H54 (cell line): ENCODE results near the gene PRICKLE3.
A peak's percentile ranks its signal among the peaks of the same experiment; 100 is the strongest.

Source experiments
- DNase-seq: peaks from one replicate; pipeline ENCODE4 v3.0.0; 2011; ENCODE audit warnings: low spot score, mixed read lengths; ENCODE audit not compliant: insufficient read length
- FAIRE-seq: peaks from 3 replicates; lab custom pipeline; 2011; peaks lifted over from hg19 to GRCh38; lab: Jason Lieb, UNC
- POLR2A ChIP-seq: IDR thresholded peaks from 2 replicates; pipeline ENCODE4 v1.6.1; 2011; ENCODE audit warnings: low read depth, mild to moderate bottlenecking, low read length

PRICKLE3 gene, protein sequence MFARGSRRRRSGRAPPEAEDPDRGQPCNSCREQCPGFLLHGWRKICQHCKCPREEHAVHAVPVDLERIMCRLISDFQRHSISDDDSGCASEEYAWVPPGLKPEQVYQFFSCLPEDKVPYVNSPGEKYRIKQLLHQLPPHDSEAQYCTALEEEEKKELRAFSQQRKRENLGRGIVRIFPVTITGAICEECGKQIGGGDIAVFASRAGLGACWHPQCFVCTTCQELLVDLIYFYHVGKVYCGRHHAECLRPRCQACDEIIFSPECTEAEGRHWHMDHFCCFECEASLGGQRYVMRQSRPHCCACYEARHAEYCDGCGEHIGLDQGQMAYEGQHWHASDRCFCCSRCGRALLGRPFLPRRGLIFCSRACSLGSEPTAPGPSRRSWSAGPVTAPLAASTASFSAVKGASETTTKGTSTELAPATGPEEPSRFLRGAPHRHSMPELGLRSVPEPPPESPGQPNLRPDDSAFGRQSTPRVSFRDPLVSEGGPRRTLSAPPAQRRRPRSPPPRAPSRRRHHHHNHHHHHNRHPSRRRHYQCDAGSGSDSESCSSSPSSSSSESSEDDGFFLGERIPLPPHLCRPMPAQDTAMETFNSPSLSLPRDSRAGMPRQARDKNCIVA

DNA sequence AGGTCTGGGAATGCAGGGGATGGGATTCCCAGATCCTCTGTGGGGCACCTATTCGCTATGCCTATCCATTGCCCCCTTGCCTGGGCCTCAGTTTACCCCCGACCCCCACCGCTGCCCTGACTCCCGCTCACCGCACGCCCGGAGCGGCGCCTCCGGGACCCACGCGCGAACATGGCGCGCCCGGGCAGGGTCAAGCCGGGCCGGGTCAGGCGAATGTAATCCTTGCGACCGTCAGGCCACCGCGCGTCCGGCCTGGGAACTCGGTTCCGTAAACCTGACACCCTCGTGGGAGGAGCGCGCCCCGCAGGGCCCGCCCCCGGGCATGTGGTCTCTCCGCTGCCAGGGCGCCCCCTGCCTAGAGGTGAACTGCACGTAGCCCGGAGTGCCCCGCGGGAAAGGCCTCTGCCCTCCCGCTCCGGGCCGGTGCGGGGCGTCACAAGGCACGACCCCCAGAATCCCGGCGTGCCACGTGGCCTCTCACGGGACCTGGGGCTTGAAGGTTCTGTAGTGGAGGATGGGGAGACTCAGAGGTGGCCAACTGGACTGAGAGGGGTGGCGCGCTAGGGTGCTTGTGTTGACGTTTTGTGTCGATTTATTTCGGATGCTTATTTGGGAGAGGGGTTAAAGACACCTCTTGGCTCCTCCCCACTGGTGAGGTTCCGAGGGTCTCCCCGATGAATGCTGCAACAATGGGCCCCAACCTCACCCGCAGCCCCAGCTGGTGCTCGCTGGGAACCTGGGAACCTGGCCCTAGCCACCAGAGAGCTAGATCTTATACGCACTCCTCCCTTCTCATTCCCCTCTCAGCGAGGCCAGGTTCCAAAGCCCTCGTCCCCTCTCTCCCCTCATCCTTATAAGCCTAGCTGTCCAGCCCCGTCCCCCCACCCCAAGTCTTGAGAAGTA lies at the start of gene PRICKLE3:
PRICKLE3 (minus strand) TSS at position 249 of the 903 bp plus-strand sequence; CDS start at position 173, 76 bp downstream.
- DNase-seq (no peak), FAIRE-seq (no peak)
- TF ChIP-seq POLR2A, result 0 out of 2 replicates have a peak, but pooled peaks have one; percentile 25

DNA sequence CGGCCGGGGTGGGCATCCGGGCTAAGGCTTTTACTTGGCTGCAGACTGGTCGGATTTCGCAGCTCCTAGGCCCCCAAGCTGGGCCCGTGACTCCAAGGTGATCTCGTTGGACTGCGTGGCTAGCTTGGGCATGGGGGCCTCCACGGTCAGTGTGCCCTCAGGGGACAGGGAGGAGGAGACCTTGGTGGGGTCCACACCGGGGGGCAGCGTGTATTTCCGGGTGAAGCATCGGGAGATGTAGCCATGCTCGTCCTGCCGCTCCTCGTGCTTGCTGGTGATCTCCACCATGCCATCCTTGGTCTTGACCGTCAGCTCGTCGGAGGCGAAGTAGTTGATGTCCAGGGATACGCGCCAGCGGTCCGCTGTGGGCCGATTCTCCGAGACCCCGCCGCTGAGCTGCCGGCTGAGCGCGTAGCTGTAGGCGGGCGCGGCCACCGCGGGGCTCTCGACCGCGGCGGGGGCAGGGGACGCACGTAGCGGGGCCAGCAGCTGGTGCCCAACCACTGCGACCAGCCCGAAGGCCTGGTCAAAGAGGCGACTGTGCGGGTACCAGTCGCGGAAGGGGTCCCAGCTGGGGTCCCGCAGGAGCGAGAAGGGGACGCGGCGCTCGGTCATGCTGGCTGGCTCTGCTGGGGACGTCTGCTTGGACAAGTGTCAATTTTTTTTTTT lies 47.8 kb upstream of the PRICKLE3 start:
- DNase-seq (no peak), FAIRE-seq (no peak)
- no peak for TF ChIP-seq POLR2A

DNA sequence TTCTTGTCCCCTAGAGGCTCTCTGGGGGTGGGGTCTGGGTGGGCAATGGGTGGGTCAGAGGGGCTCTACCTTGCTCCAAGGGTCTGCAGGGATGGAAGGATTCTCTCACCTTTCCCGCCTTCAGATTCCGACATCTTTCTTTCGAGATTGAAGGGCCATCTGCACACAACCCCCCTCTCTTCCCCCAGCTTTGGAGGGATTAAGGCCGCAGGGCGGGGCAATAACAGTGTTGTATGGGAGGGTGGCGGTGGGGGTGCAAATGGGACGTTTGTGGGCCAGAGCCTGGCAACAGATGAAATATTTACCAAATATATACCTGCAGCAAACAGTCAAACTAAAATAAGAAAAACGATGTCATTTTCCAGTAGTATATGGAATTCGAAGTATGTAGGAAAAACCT lies 47.0 kb upstream of the PRICKLE3 start, which contains the start of gene CACNA1F:
CACNA1F (minus strand) TSS at position 165 of the 400 bp plus-strand sequence; CDS start at position 134, 31 bp downstream.
- no peak for TF ChIP-seq POLR2A
- DNase-seq (no peak), FAIRE-seq (no peak)

DNA sequence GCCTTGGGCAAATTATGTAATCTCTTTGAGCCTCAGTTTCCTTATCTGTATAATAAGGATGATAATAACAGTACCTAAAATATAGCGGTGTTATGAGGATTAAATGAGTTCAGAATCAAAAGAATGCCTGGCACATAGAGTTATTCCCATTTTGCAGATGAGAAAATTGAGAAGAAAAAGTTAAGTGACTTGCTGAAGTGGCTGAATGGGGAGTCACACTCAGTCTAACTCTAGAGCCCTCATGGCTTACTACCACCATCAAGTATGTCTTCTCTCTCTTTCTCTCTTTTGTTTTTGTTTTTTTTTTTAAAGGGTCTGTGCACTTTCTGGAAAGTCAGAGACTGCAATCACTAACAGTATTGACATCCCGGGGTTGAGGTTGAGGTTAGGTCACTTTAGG lies 46.4 kb upstream of the PRICKLE3 start:
- no peak for FAIRE-seq
- no peak for TF ChIP-seq POLR2A
- DNase-seq, result no peak

DNA sequence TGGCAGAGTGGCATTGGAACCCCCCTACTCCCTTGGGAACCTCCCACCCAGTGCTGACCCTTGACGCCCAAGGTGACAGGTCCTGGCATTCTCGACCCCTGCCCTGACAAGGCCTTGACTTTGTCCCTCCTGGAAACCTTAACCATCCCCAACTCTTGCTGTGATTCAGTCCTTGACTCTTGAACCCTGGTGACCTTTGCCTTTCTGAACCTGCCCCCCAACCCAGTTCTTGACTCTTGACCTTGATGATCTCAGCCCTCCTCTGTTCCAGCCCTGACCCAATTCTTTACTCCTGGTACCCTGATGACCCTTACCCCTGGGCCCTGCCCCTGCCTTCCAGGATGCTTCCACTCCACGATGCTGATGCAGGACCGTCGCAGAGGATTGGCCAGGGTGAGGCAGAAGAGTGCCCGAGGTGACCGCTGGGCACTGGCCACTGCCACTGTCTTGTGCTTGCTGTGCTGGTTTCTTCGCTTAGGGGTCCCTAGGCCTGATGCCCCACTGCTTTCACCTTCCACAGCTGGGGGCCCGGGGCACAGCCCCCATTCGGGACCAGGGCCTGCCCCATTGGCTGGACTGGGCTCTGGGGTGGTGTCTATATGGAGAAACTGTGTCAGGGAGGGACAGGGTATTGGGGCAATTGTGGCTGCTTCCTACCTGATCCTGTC lies 45.3 kb upstream of the PRICKLE3 start:
- DNase-seq, result no peak
- FAIRE-seq, result no peak
- no peak for TF ChIP-seq POLR2A

DNA sequence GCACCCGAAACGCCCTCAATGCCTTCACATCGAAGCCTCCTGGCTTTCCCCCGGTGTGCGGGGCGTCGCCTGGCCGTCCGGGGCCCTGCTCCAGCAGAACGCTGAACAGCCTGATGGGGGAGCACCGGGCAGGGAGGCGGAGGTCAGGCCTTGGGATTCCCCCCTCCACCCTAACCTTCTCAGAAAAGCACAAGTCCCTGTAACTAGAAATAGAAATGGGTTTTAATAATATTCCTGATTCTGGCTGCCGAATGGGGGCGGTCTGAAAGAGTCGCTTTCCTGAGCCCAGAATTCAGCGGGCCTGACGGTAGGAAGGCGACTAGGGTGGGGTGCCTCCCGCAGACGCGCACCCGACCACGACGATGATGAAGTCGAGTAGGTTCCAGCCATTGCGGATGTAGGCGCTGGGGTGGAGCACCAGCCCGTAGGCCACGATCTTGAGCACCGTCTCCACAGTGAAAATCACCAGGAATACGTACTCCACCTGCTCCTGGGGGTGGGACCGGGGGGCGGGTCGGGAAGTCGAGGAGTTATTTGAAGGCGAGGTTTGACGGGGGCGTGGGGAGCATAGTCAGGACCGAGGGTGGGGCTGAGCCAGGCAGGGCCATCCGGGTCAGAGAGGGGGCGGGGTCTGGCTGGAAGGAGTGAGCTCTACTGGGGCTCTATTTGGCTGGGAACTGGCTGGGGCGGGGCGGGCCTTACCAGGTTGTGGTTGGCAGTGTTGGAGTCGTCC lies 44.5 kb upstream of the PRICKLE3 start:
- DNase-seq (no peak), FAIRE-seq (no peak)
- no peak for TF ChIP-seq POLR2A

DNA sequence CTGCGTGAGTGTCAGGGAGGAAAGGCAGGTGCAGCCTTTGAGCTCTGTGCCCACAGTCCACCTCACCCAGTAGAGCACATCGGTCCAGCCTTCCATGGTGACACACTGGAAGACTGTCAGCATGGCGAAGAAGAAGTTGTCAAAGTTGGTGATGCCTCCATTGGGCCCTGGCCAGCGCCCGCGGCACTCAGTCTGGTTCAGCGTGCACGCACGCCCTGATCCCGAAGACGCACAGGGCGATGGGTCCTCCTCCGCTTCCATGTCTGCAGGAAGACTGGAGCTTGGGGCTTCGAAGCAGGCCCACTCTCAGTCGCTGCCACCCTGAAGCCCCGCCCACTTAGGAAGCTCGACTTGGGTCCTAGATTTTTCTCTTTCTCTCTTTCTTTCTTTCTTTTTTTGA lies 42.0 kb upstream of the PRICKLE3 start:
- FAIRE-seq, result no peak
- DNase-seq, result no peak
- TF ChIP-seq POLR2A, result no peak

DNA sequence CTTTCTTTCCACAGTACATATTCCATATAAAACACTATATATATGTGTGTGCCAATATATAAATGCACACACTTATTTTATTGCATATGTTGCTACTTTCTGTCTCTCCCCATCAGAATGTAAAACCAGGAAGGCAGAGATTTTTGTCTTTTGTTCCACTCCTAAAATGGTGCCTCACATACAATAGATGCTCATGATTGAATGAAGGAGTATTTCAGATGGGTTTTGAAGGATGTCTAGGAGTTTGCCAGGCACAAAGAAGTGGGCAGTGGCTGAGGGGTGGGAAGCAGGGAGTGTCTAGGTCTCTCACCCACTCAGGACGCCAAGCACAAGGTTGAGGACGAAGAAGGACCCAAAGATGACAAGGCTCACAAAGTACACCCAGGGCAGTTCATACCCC lies 41.6 kb upstream of the PRICKLE3 start:
- no peak for TF ChIP-seq POLR2A
- no peak for DNase-seq
- FAIRE-seq, result no peak

DNA sequence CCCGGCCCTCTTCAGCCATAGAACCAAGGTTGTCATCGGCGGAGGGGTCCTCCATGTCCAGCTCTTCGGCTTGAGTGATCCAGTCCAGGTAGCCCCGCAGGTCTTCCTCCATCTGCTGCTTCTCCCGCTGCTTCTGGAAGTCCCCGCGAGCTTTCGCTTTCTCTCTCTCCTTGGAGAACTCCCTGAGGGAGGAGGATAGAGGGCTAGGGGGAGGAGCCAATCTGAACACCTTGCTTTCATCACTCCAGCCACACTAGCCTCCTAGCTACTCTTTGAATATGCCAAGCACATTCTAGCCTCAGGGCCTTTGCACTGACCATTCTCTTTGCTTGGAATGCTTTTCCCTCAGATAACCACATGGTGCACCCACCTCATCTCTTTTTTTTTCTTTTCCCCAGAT lies 40.8 kb upstream of the PRICKLE3 start:
- TF ChIP-seq POLR2A, result no peak
- DNase-seq (no peak), FAIRE-seq (no peak)

DNA sequence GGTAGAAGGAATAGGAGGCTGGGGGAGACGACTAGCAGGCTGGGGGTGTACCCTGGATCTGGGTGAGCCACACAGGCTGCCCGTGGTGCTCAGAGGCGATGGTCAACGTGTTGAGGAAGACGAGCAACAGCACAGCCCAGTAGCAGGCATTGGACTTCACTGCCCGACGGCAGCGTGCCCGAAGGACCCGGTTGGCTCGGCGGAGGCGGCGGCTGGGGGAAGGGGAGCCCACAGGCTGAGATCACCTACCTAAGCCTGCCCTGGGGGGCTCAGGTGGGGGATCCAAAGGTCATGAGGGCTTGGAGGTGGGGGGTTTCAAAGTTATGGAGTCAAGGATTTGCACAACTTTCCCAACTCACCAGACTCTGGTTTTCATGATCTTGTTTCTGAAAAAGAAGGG lies 39.7 kb upstream of the PRICKLE3 start:
- no peak for TF ChIP-seq POLR2A
- no peak for FAIRE-seq
- DNase-seq, result no peak

DNA sequence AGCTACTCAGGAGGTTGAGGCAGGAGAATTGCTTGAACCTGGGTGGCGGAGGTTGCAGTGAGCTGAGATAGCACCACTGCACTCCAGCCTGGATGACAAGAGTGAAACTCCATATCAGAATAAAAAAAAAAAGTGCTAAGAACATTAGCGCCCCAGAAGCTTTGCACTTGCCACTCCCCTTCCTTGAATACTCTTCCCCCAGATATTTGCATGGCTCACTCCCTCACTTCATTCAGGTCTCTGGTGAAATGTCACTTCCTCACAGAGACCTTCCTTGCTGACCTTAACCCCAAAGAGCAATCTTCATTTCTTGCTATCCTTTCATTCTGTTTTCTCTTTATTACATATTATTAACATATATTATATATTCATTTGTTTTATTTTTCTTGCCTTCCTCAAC lies 35.7 kb upstream of the PRICKLE3 start:
- FAIRE-seq, result no peak
- DNase-seq, result no peak
- TF ChIP-seq POLR2A, result no peak

DNA sequence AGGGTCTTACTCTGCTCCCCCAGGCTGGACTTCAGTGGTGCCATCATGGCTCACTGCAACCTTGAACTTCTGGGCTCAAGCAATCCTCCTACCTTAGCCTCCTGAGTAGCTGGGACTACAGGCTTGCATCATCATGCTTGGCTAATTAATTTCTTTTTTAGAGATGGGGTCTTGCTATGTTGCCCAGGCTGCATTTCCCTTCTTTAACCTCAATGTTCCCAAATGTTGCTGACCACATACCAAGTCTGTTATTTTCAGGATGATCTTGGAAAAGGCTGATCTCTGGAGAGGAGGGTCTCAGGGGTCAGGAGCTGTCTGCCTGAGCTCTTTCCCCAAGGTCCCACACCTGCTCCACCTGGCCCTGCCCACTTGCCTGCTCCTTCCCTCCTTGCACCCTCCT lies 33.9 kb upstream of the PRICKLE3 start:
- TF ChIP-seq POLR2A, result no peak
- FAIRE-seq (no peak), DNase-seq (no peak)

DNA sequence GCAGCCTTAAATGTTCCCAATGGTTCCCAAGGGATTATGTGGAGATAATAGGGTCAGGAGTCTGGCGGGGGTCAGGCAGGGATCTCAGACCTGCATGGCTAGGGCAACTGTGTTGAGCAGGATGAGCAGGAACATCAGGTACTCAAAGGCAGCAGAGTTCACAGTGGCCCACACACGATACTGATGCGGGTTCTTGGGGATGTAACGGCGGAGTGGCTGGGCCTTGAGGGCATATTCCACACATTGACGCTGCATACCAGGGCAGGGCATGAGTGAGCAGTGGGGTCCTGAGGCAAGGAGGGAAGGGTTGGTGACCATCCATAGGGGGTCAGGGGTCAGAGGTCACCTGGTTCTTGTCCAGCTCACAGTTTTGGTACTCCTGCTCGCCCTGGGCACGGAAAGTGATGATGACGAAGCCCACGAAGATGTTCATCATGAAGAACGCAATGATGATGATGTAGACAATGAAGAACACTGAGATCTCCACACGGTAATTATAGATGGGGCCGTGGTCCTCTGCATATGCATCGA lies 28.9 kb upstream of the PRICKLE3 start:
- FAIRE-seq (no peak), DNase-seq (no peak)
- TF ChIP-seq POLR2A, result no peak
